HL-60/S4 treated with phorbol 12-myristate 13-acetate at 8.2 ng/mL for 4 days and 3 days (cell line): ENCODE measurements around the gene PTCHD1.

Source experiments
- in situ Hi-C: fragments of 300-500 bp; cut with MboI; formaldehyde crosslinking; loops from 2 replicates; pipeline ENCODE4 v1.15.0; 2022; ENCODE audit warnings: low sequenced_read_pairs

PTCHD1 gene

GRCh38 chrX:23344904-23345271 lies 10.2 kb downstream of the PTCHD1 start:
- in situ Hi-C loops: no loop called here

GRCh38 chrX:23356189-23356588 lies 21.5 kb downstream of the PTCHD1 start:
- in situ Hi-C loops: no loop called here

- in situ Hi-C loops: no loop called here
Measured at GRCh38 chrX:23364416-23364815, 29.8 kb downstream of the PTCHD1 start.

- in situ Hi-C loops: no loop called here
Measured at GRCh38 chrX:23365541-23365940, 30.9 kb downstream of the PTCHD1 start.

GRCh38 chrX:23366914-23367313 lies 32.3 kb downstream of the PTCHD1 start:
- in situ Hi-C loops: no loop called here

GRCh38 chrX:23369027-23369426 lies 34.4 kb downstream of the PTCHD1 start:
- in situ Hi-C loops: no loop called here

- in situ Hi-C loops: no loop called here
Measured at GRCh38 chrX:23372220-23372902, 37.7 kb downstream of the PTCHD1 start.

- in situ Hi-C loops: no loop called here
Measured at GRCh38 chrX:23373129-23373804, 38.6 kb downstream of the PTCHD1 start.

GRCh38 chrX:23374291-23374690 lies 39.6 kb downstream of the PTCHD1 start:
- in situ Hi-C loops: no loop called here

- in situ Hi-C loops: no loop called here
Measured at GRCh38 chrX:23376581-23376980, 41.9 kb downstream of the PTCHD1 start.

GRCh38 chrX:23380581-23380980 lies 45.9 kb downstream of the PTCHD1 start:
- in situ Hi-C loops: no loop called here

GRCh38 chrX:23381099-23382087 lies 46.7 kb downstream of the PTCHD1 start:
- in situ Hi-C loops: no loop called here

GRCh38 chrX:23382572-23382971 lies 47.9 kb downstream of the PTCHD1 start:
- in situ Hi-C loops: no loop called here

- in situ Hi-C loops: no loop called here
Measured at GRCh38 chrX:23383411-23383810, 48.8 kb downstream of the PTCHD1 start.

- in situ Hi-C loops: no loop called here
Measured at GRCh38 chrX:23385242-23385641, 50.6 kb downstream of the PTCHD1 start.

GRCh38 chrX:23386260-23386659 lies 51.6 kb downstream of the PTCHD1 start:
- in situ Hi-C loops: no loop called here

GRCh38 chrX:23386726-23387125 lies 52.1 kb downstream of the PTCHD1 start:
- in situ Hi-C loops: no loop called here

GRCh38 chrX:23387550-23388184 lies 53.0 kb downstream of the PTCHD1 start:
- in situ Hi-C loops: no loop called here

- in situ Hi-C loops: no loop called here
Measured at GRCh38 chrX:23389196-23389792, 54.6 kb downstream of the PTCHD1 start.

GRCh38 chrX:23390979-23391378 lies 56.3 kb downstream of the PTCHD1 start:
- in situ Hi-C loops: no loop called here

GRCh38 chrX:23392195-23392594 lies 57.5 kb downstream of the PTCHD1 start:
- in situ Hi-C loops: no loop called here
